Measurements from ENCODE around the gene GLTPD2. TPM values are rescaled to one million over a fixed set of nuclear protein-coding genes. Genes with fewer than 3 reads are reported as not detected.

Gene GLTPD2
- total RNA-seq, 1 experiment from 2014 or later: 0.71 TPM

- TF ChIP-seq CTCF (IDR thresholded peaks at IDR 0.05; ENCODE audit: unreplicated experiment): no peak
- H3K36me3 Mint-ChIP-seq (ENCODE audit: insufficient read depth, unreplicated experiment): no peaks in the 10 kb centered on the region
- no peak for DNase-seq
- intact Hi-C loops (cut with micrococcal nuclease; ENCODE audit: unreplicated experiment): no loop called here
- H3K27ac Mint-ChIP-seq (ENCODE audit: unreplicated experiment): no peak overlapping the region
- BruUV-seq (replicated peaks): no TSS peak
- peaks cover 8% of the 10 kb centered on the region for H3K27me3 Mint-ChIP-seq (ENCODE audit: unreplicated experiment)
- CTCF ChIA-PET: no interaction called here
- no peaks in the 10 kb centered on the region for H3K4me1 Mint-ChIP-seq (ENCODE audit: low read depth, unreplicated experiment)
- H3K4me3 Mint-ChIP-seq (ENCODE audit: low read depth, unreplicated experiment): no peak overlapping the region
- no peaks in the 10 kb centered on the region for H3K9me3 Mint-ChIP-seq (ENCODE audit: low read depth, unreplicated experiment)
These were observed 24.2 kb upstream of the GLTPD2 start for GRCh38 chr17:4764595-4764994.

- Mint-ChIP-seq H3K4me3 (ENCODE audit: low read depth, unreplicated experiment) (no peak overlapping the region), H3K36me3 (ENCODE audit: insufficient read depth, unreplicated experiment) (no peaks in the 10 kb centered on the region)
- CTCF ChIA-PET: no interaction called here
These were observed 22.6 kb upstream of the GLTPD2 start for GRCh38 chr17:4766201-4766600.

GRCh38 chr17:4766723-4767122 is 22.0 kb upstream of the GLTPD2 start:
- peaks cover 8% of the 10 kb centered on the region for H3K27me3 Mint-ChIP-seq (ENCODE audit: unreplicated experiment)
- peaks cover 8% of the 10 kb centered on the region for H3K4me1 Mint-ChIP-seq (ENCODE audit: low read depth, unreplicated experiment)
- no peaks in the 10 kb centered on the region for H3K36me3 Mint-ChIP-seq (ENCODE audit: insufficient read depth, unreplicated experiment)
- no peak for DNase-seq
- H3K4me3 Mint-ChIP-seq (ENCODE audit: low read depth, unreplicated experiment): no peak overlapping the region
- H3K9me3 Mint-ChIP-seq (ENCODE audit: low read depth, unreplicated experiment): no peaks in the 10 kb centered on the region
- H3K27ac Mint-ChIP-seq (ENCODE audit: unreplicated experiment): no peak overlapping the region
- TF ChIP-seq CTCF (IDR thresholded peaks at IDR 0.05; ENCODE audit: unreplicated experiment): no peak
- no TSS peak for BruUV-seq (replicated peaks)
- CTCF ChIA-PET: no interaction called here
- intact Hi-C loops (cut with micrococcal nuclease; ENCODE audit: unreplicated experiment): no loop called here

More at GRCh38 chr17:4766201-4766600, 22.6 kb upstream of the GLTPD2 start:
- no TSS peak for BruUV-seq (replicated peaks)
- peaks cover 8% of the 10 kb centered on the region for H3K27me3 Mint-ChIP-seq (ENCODE audit: unreplicated experiment)
- intact Hi-C loops (cut with micrococcal nuclease; ENCODE audit: unreplicated experiment): no loop called here
- no peaks in the 10 kb centered on the region for H3K9me3 Mint-ChIP-seq (ENCODE audit: low read depth, unreplicated experiment)
- H3K4me1 Mint-ChIP-seq (ENCODE audit: low read depth, unreplicated experiment): peaks cover 3% of the 10 kb centered on the region
- H3K27ac Mint-ChIP-seq (ENCODE audit: unreplicated experiment): no peak overlapping the region
- DNase-seq: no peak
- no peak for TF ChIP-seq CTCF (IDR thresholded peaks at IDR 0.05; ENCODE audit: unreplicated experiment)

GRCh38 chr17:4768298-4768697 is 20.5 kb upstream of the GLTPD2 start:
- no peak for TF ChIP-seq CTCF (IDR thresholded peaks at IDR 0.05; ENCODE audit: unreplicated experiment)
- no peak overlapping the region for H3K4me3 Mint-ChIP-seq (ENCODE audit: low read depth, unreplicated experiment)
- DNase-seq: no peak
- CTCF ChIA-PET: no interaction called here
- peaks cover 8% of the 10 kb centered on the region for H3K27me3 Mint-ChIP-seq (ENCODE audit: unreplicated experiment)
- H3K4me1 Mint-ChIP-seq (ENCODE audit: low read depth, unreplicated experiment): peaks cover 13% of the 10 kb centered on the region
- no peaks in the 10 kb centered on the region for H3K9me3 Mint-ChIP-seq (ENCODE audit: low read depth, unreplicated experiment)
- H3K36me3 Mint-ChIP-seq (ENCODE audit: insufficient read depth, unreplicated experiment): no peaks in the 10 kb centered on the region
- no TSS peak for BruUV-seq (replicated peaks)
- intact Hi-C loops (cut with micrococcal nuclease; ENCODE audit: unreplicated experiment): no loop called here
- no peak overlapping the region for H3K27ac Mint-ChIP-seq (ENCODE audit: unreplicated experiment)

Measured in Calu3 (cell line).